HEK293 (cell line): ENCODE data around the gene TTLL13.

Experiments used
- ZNF639 ChIP-seq: fragments of 450-650 bp; formaldehyde crosslinking; IDR thresholded peaks from 2 replicates; pipeline ENCODE4 v1.5.1; 2016; ENCODE audit warnings: missing biosample characterization, missing genetic modification characterization
- TF ChIP-seq, protein P1 (sequence below): fragments of 450-650 bp; formaldehyde crosslinking; IDR thresholded peaks from 2 replicates; pipeline ENCODE4 v1.5.1; 2016; ENCODE audit warnings: missing biosample characterization, missing genetic modification characterization

GRCh38 chr15:90239371-90239770 lies 10.0 kb upstream of the TTLL13 start:
- no peak for TF ChIP-seq ZNF639 (tag by site-specific recombination)
- TF ChIP-seq, protein P1, sequence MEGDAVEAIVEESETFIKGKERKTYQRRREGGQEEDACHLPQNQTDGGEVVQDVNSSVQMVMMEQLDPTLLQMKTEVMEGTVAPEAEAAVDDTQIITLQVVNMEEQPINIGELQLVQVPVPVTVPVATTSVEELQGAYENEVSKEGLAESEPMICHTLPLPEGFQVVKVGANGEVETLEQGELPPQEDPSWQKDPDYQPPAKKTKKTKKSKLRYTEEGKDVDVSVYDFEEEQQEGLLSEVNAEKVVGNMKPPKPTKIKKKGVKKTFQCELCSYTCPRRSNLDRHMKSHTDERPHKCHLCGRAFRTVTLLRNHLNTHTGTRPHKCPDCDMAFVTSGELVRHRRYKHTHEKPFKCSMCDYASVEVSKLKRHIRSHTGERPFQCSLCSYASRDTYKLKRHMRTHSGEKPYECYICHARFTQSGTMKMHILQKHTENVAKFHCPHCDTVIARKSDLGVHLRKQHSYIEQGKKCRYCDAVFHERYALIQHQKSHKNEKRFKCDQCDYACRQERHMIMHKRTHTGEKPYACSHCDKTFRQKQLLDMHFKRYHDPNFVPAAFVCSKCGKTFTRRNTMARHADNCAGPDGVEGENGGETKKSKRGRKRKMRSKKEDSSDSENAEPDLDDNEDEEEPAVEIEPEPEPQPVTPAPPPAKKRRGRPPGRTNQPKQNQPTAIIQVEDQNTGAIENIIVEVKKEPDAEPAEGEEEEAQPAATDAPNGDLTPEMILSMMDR, result no peak
